SK-N-SH treated with all-trans-retinoic acid at 6 μM for 48 hours (cell line): ENCODE measurements around the gene APOBEC3C.
"Not testable (repeated sequence)": the region's sequence is repeated elsewhere in the genome, so short reads cannot be mapped to it uniquely, and the experiment has no call there.

Experiments
- ATAC-seq: fragments of 200-7000 bp; cut with Tn5 transposase; 3 replicates; pipeline ENCODE4 v1.9.1; 2020; ENCODE audit warnings: mild to moderate bottlenecking, moderate library complexity
- BACH2 ChIP-seq: fragments of 250-450 bp; sonication (Bioruptor Pico); IDR thresholded peaks from 2 replicates; pipeline ENCODE4 v1.9.0; 2021; ENCODE audit warnings: mild to moderate bottlenecking, borderline replicate concordance
- CREB5 ChIP-seq: fragments of 250-450 bp; sonication (Bioruptor Pico); IDR thresholded peaks from 2 replicates; pipeline ENCODE4 v1.5.1; 2020; ENCODE audit warnings: low read depth, mild to moderate bottlenecking, moderate library complexity
- CSDC2 ChIP-seq: fragments of 250-450 bp; sonication (Bioruptor Pico); IDR thresholded peaks from 2 replicates; pipeline ENCODE4 v1.5.0; 2020; ENCODE audit warnings: mild to moderate bottlenecking, moderate library complexity
- GLIS3 ChIP-seq: fragments of 250-450 bp; sonication (Bioruptor Pico); IDR thresholded peaks from 2 replicates; pipeline ENCODE4 v1.5.0; 2020; ENCODE audit warnings: mild to moderate bottlenecking, moderate library complexity
- POU6F1 ChIP-seq: fragments of 250-450 bp; sonication (Bioruptor Pico); IDR thresholded peaks from 2 replicates; pipeline ENCODE4 v1.8.0; 2021; ENCODE audit warnings: low read depth, mild to moderate bottlenecking, moderate library complexity, borderline replicate concordance
- PPARA ChIP-seq: fragments of 250-450 bp; sonication (Bioruptor Pico); IDR thresholded peaks from 2 replicates; pipeline ENCODE4 v1.5.0; 2020; ENCODE audit warnings: mild to moderate bottlenecking, borderline replicate concordance
- RARB ChIP-seq: fragments of 250-450 bp; sonication (Bioruptor Pico); IDR thresholded peaks from 2 replicates; pipeline ENCODE4 v1.8.0; 2021; ENCODE audit warnings: mild to moderate bottlenecking, moderate library complexity
- SNAI2 ChIP-seq: fragments of 250-450 bp; sonication (Bioruptor Pico); IDR thresholded peaks from 2 replicates; pipeline ENCODE4 v1.5.0; 2020; ENCODE audit warnings: mild to moderate bottlenecking, moderate library complexity
- TCF4 ChIP-seq: fragments of 250-450 bp; sonication (Bioruptor Pico); IDR thresholded peaks from 2 replicates; pipeline ENCODE4 v1.8.0; 2021; ENCODE audit warnings: mild to moderate bottlenecking, moderate library complexity, borderline replicate concordance
- TOX ChIP-seq: fragments of 250-450 bp; sonication (Bioruptor Pico); IDR thresholded peaks from 2 replicates; pipeline ENCODE4 v1.8.0; 2021; ENCODE audit warnings: mild to moderate bottlenecking, moderate library complexity, borderline replicate concordance
- ZC3H10 ChIP-seq: fragments of 250-450 bp; sonication (Bioruptor Pico); IDR thresholded peaks from 2 replicates; pipeline ENCODE4 v1.5.1; 2021; ENCODE audit warnings: mild to moderate bottlenecking, moderate library complexity
- ZFP3 ChIP-seq: fragments of 250-450 bp; sonication (Bioruptor Pico); IDR thresholded peaks from 2 replicates; pipeline ENCODE4 v1.5.0; 2020; ENCODE audit warnings: mild to moderate bottlenecking, moderate library complexity
- ZFP30 ChIP-seq: fragments of 450-650 bp; formaldehyde crosslinking; IDR thresholded peaks from 2 replicates; pipeline ENCODE4 v1.5.0; 2022; ENCODE audit warnings: mild to moderate bottlenecking, moderate library complexity
- ZNF565 ChIP-seq: fragments of 450-650 bp; formaldehyde crosslinking; conservative IDR thresholded peaks from 2 replicates; pipeline ENCODE4 v1.5.0; 2020; ENCODE audit warnings: low read depth, mild to moderate bottlenecking, moderate library complexity
- ZNF70 ChIP-seq: fragments of 450-650 bp; formaldehyde crosslinking; IDR thresholded peaks from 2 replicates; pipeline ENCODE4 v1.5.0; 2020; ENCODE audit warnings: mild to moderate bottlenecking, moderate library complexity
- ZNF8 ChIP-seq: fragments of 450-650 bp; formaldehyde crosslinking; IDR thresholded peaks from 2 replicates; pipeline ENCODE4 v1.5.0; 2020; ENCODE audit warnings: mild to moderate bottlenecking, moderate library complexity
- TF ChIP-seq, protein P1 (sequence below): fragments of 250-450 bp; sonication (Bioruptor Pico); IDR thresholded peaks from 2 replicates; pipeline ENCODE4 v1.5.1; 2021; ENCODE audit warnings: mild to moderate bottlenecking, moderate library complexity

The APOBEC3C gene

DNA sequence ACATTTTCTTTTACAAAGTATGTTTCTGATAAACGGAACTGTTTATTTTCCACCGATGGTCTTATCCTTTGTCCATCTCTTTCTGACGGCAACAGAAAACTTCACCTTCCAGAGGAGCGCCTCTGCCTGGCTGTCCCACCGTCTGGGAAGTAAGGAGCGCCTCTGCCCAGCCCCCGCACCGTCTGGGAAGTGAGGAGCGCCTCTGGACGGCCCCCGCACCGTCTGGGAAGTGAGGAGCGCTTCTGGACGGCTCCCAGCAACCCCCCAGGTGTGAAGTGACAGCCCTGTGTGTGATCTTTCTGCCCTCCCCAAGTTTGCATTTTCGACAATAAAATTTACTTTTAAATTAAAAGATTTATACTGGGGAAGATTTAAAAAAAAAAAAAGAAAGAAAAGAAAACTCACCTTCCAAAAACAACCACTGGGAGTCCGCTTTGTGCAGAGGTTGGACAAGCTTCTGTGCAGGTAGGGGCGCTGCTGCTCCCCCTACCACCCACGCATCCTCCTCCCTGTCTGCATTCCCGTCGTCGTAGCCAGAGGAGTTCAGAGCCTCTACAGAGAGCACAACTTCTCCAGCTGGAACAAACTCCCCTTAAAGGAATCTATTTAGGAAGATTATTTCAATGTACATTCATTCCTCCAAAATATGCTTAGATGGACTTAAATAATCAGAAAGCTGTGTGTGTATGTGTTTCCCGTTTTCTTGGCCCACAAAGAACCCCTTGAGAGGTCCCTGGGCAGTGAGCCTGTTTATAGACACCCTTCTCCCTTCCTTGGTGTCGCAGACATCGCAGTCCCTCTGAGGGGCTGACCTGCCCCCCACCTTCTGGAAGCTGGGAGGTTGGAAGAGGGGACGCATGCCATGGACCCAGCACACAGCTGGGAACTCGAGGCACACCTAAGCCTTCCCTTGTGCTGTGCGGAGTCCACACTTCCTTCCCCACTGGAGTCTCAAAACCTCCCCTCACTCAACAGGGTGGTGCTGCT is 32.8 kb upstream of the APOBEC3C start:
- ATAC-seq = no peak
- TF ChIP-seq RARB (CRISPR knock-in tag) (no peak), POU6F1 (CRISPR knock-in tag) (no peak), ZNF70 (CRISPR knock-in tag) (no peak), CSDC2 (no peak), ZNF565 (CRISPR knock-in tag) (no peak), BACH2 (CRISPR knock-in tag) (no peak)
- TF ChIP-seq, protein P1, sequence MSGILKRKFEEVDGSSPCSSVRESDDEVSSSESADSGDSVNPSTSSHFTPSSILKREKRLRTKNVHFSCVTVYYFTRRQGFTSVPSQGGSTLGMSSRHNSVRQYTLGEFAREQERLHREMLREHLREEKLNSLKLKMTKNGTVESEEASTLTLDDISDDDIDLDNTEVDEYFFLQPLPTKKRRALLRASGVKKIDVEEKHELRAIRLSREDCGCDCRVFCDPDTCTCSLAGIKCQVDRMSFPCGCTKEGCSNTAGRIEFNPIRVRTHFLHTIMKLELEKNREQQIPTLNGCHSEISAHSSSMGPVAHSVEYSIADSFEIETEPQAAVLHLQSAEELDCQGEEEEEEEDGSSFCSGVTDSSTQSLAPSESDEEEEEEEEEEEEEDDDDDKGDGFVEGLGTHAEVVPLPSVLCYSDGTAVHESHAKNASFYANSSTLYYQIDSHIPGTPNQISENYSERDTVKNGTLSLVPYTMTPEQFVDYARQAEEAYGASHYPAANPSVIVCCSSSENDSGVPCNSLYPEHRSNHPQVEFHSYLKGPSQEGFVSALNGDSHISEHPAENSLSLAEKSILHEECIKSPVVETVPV (CRISPR knock-in tag) = no peak

- TF ChIP-seq ZNF70 (CRISPR knock-in tag) (no peak), TOX (CRISPR knock-in tag) (no peak), ZFP3 (CRISPR knock-in tag) (no peak), ZC3H10 (CRISPR knock-in tag) (no peak), PPARA (CRISPR knock-in tag) (no peak), CSDC2 (no peak), POU6F1 (CRISPR knock-in tag) (no peak), SNAI2 (CRISPR knock-in tag) (no peak), BACH2 (CRISPR knock-in tag) (no peak), GLIS3 (CRISPR knock-in tag) (no peak), TCF4 (CRISPR knock-in tag) (no peak), CREB5 (CRISPR knock-in tag) (no peak)
These were observed 31.8 kb upstream of the APOBEC3C start, which contains the start of gene APOBEC3B for GRCh38 chr22:38981992-38982927. Gene APOBEC3B, plus strand, starts transcription at chr22:38982347. Its CDS starts 107 bp downstream, at chr22:38982454.

GRCh38 chr22:38984224-38984623 is 29.8 kb upstream of the APOBEC3C start:
- ATAC-seq = no peak
- no peak for TF ChIP-seq TCF4 (CRISPR knock-in tag)
- TF ChIP-seq ZFP30 (CRISPR knock-in tag) = no peak
- no peak for TF ChIP-seq TOX (CRISPR knock-in tag)
- no peak for TF ChIP-seq ZNF565 (CRISPR knock-in tag)
- no peak for TF ChIP-seq ZNF8

More at GRCh38 chr22:38981992-38982927, 31.8 kb upstream of the APOBEC3C start, which contains the start of gene APOBEC3B:
- ATAC-seq = no peak

DNA sequence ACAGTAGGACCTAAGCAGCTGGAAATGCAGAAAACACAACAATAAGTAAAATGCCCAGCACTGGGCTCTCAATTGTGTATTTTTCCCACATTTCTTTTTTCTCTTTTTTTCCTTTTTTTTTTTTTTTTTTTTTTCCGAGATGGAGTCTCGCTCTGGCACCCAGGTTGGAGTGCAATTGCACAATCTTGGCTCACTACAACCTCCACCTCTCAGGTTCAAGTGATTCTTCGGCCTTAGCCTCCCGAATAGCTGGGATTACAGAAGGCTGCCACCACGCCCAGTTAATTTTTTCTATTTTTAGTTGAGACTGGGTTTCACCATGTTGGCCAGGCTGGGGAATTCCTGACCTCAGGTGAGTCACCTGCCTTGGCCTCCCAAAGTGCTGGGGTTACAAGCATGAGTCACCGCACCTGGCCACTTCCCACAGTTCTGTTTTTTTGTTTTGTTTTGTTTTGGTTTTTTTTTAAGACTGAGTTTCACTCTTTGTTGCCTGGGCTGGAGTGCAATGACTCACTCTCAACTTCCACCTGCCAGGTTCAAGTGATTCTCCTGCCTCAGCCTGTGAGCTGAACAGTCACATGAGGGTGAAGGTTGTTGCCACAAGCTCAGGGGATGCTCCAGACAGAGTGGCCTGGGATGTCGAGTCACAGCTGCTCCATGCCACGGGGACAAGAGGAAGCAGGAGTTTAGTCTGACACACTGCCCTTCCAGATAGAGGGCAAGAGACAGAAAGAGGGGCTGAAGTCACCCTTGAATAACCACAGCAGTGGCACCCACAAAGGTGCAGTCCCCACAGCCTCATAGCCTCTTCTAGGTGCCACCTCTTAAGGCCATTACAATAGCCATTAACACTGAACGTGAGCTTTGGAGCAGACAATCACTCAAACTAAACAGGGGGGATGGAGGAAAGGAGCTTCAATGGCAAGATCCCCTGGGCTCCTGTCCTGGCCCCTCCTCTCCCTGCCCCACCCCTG is 29.0 kb upstream of the APOBEC3C start:
- not testable (repeated sequence) for ATAC-seq
